HEK293T (cell line): ENCODE measurements around the gene TMPRSS11D.

Source experiments
- CTCF ChIA-PET: fragments of 350-600 bp; formaldehyde crosslinking; extraction: SDS; loops from one replicate; lab custom pipeline; 2021; ENCODE audit warnings: antibody characterized with exemption, inconsistent platforms; lab: Yijun Ruan, JAX
- POLR2A ChIA-PET: fragments of 350-600 bp; formaldehyde crosslinking; extraction: SDS; loops from one replicate; lab custom pipeline; 2020; ENCODE audit warnings: antibody characterized with exemption, inconsistent platforms; lab: Yijun Ruan, JAX
- DNase-seq: peaks from one replicate; pipeline ENCODE4 v3.0.0; 2012; ENCODE audit warnings: mixed read lengths; ENCODE audit errors: extremely low spot score
- ARNT ChIP-seq: fragments of 450-650 bp; IDR thresholded peaks from 2 replicates; pipeline ENCODE4 v1.6.1; 2017; ENCODE audit warnings: mild to moderate bottlenecking
- BHLHE40 ChIP-seq: fragments of 450-650 bp; IDR thresholded peaks from 2 replicates; pipeline ENCODE4 v1.6.1; 2016; ENCODE audit warnings: mild to moderate bottlenecking, moderate library complexity, borderline replicate concordance
- CTBP1 ChIP-seq: fragments of 450-650 bp; IDR thresholded peaks from 2 replicates; pipeline ENCODE4 v1.6.1; 2016; ENCODE audit warnings: borderline replicate concordance
- ELF4 ChIP-seq: fragments of 450-650 bp; IDR thresholded peaks from 2 replicates; pipeline ENCODE4 v1.6.1; 2017; ENCODE audit warnings: antibody characterized with exemption
- FOXA1 ChIP-seq: fragments of 450-650 bp; IDR thresholded peaks from 2 replicates; pipeline ENCODE4 v1.6.1; 2016; ENCODE audit warnings: mild to moderate bottlenecking
- FOXK2 ChIP-seq: fragments of 450-650 bp; IDR thresholded peaks from 2 replicates; pipeline ENCODE4 v1.6.1; 2016; ENCODE audit warnings: mild to moderate bottlenecking
- FOXM1 ChIP-seq: fragments of 450-650 bp; IDR thresholded peaks from 2 replicates; pipeline ENCODE4 v1.6.1; 2017; ENCODE audit warnings: mild to moderate bottlenecking, borderline replicate concordance
- HDGF ChIP-seq: fragments of 450-650 bp; IDR thresholded peaks from 2 replicates; pipeline ENCODE4 v1.6.1; 2017; ENCODE audit warnings: antibody characterized with exemption, borderline replicate concordance
- L3MBTL2 ChIP-seq: fragments of 450-650 bp; conservative IDR thresholded peaks from 2 replicates; pipeline ENCODE4 v1.6.1; 2016; ENCODE audit warnings: mild to moderate bottlenecking
- LEF1 ChIP-seq: fragments of 450-650 bp; IDR thresholded peaks from 2 replicates; pipeline ENCODE4 v1.6.1; 2017; ENCODE audit warnings: mild to moderate bottlenecking, borderline replicate concordance
- NFRKB ChIP-seq: fragments of 450-650 bp; IDR thresholded peaks from 2 replicates; pipeline ENCODE4 v1.6.1; 2016; ENCODE audit warnings: mild to moderate bottlenecking, moderate library complexity
- SP1 ChIP-seq: fragments of 450-650 bp; IDR thresholded peaks from 2 replicates; pipeline ENCODE4 v1.6.1; 2017
- SUZ12 ChIP-seq: fragments of 450-650 bp; IDR thresholded peaks from 2 replicates; pipeline ENCODE4 v1.6.1; 2016; ENCODE audit warnings: mild to moderate bottlenecking
- TARDBP ChIP-seq: fragments of 450-650 bp; IDR thresholded peaks from 2 replicates; pipeline ENCODE4 v1.6.1; 2016
- ZNF384 ChIP-seq: fragments of 450-650 bp; IDR thresholded peaks from 2 replicates; pipeline ENCODE4 v1.6.1; 2016
- TF ChIP-seq, protein P1 (sequence below): fragments of 450-650 bp; IDR thresholded peaks from 2 replicates; pipeline ENCODE4 v1.6.1; 2016

The TMPRSS11D gene

GRCh38 chr4:67874986-67875385 is 8.8 kb downstream of the TMPRSS11D start:
- no peak for TF ChIP-seq FOXA1
- no peak for TF ChIP-seq SP1
- TF ChIP-seq ZNF384: no peak
- TF ChIP-seq BHLHE40: no peak
- TF ChIP-seq, protein P1, sequence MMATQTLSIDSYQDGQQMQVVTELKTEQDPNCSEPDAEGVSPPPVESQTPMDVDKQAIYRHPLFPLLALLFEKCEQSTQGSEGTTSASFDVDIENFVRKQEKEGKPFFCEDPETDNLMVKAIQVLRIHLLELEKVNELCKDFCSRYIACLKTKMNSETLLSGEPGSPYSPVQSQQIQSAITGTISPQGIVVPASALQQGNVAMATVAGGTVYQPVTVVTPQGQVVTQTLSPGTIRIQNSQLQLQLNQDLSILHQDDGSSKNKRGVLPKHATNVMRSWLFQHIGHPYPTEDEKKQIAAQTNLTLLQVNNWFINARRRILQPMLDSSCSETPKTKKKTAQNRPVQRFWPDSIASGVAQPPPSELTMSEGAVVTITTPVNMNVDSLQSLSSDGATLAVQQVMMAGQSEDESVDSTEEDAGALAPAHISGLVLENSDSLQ: no peak
- no peak for TF ChIP-seq SUZ12
- DNase-seq: no peak
- ChIA-PET CTCF (no interaction called here), POLR2A (no interaction called here)

GRCh38 chr4:67873116-67873515 is 10.7 kb downstream of the TMPRSS11D start:
- ChIA-PET CTCF (no interaction called here), POLR2A (no interaction called here)
- no peak for DNase-seq
- TF ChIP-seq CTBP1 (no peak), HDGF (no peak), SUZ12 (no peak), ARNT (no peak)

- POLR2A ChIA-PET: no interaction called here
- CTCF ChIA-PET: no interaction called here
- DNase-seq: peak; percentile 38
- TF ChIP-seq CTBP1: no peak
- TF ChIP-seq ZNF384: no peak
- TF ChIP-seq, protein P1: peak; percentile 49
Measured at GRCh38 chr4:67871867-67872266, 11.9 kb downstream of the TMPRSS11D start.

DNA sequence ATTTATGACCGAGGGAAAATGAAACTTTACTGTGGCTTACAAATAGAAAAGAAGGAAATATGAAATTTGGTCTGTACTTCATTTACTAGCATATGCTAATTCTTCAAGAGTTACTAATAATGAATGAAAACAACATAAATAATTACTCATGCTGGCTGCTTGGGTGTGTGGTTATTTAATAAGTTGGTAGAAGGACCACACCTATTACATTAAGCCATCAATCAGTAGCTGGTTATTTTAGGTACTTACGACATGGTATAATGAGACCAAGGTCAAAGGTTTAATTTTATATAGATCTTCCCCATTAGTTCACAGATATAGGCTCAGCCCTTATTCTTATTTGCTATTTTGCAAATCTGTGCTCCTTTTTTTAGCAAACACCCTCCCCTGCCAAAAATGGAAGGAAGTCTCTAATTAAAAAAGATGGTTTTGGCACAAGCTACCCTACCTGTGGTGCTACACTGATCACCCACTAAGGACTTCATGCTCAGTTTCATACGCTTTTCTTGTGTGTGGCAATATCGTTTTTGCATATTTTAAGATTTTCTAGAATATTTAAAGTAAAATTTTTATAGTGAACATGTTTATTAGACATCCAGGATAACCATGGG is 14.1 kb downstream of the TMPRSS11D start:
- ChIA-PET CTCF (interaction anchor here (0.5 kb wide), 1 partner anchor 8 kb away, joined by 3 read pairs; no protein-coding TSS in a partner anchor), POLR2A (no interaction called here)
- no peak for DNase-seq
- TF ChIP-seq BHLHE40 (no peak), SP1 (no peak), SUZ12 (no peak), CTBP1 (no peak), FOXM1 (no peak), ARNT (no peak), FOXA1 (no peak), HDGF (no peak)
- TF ChIP-seq, protein P1: no peak

DNA sequence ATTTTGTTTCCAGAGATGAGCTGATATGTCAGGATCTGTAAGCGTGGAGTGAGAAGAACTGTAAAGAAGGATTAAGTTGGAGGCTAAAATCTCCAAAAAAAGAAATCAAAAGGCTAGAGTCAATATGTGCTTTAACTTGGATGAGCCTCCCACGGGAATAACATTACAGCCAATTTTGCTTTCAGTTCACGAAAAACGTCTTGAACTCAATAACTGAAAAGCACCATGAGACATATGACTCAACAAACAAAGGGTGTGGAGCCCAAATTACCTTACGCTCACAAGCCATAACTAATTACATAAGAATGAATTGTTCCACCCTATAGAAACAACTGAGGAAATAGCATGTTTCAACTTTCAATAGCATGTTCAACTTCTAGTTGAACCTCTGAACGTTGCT is 22.3 kb downstream of the TMPRSS11D start:
- POLR2A ChIA-PET: no interaction called here
- TF ChIP-seq SUZ12: no peak
- TF ChIP-seq ARNT: no peak
- TF ChIP-seq LEF1: no peak
- no peak for TF ChIP-seq SP1
- TF ChIP-seq ELF4: no peak
- no peak for TF ChIP-seq NFRKB
- no peak for TF ChIP-seq CTBP1
- no peak for TF ChIP-seq BHLHE40
- CTCF ChIA-PET: no interaction called here

GRCh38 chr4:67853336-67853735 is 30.5 kb downstream of the TMPRSS11D start:
- CTCF ChIA-PET: no interaction called here
- TF ChIP-seq BHLHE40 (no peak), NFRKB (no peak), FOXA1 (no peak), ARNT (no peak), FOXM1 (no peak), FOXK2 (no peak), ELF4 (no peak), SUZ12 (no peak), L3MBTL2 (no peak), SP1 (no peak), CTBP1 (no peak)
- POLR2A ChIA-PET: no interaction called here
- DNase-seq: no peak

More for the DNA sequence above, 22.3 kb downstream of the TMPRSS11D start:
- no peak for DNase-seq

- POLR2A ChIA-PET: no interaction called here
Measured at GRCh38 chr4:67820903-67821302, 62.9 kb downstream of the TMPRSS11D start.

More at GRCh38 chr4:67820903-67821302, 62.9 kb downstream of the TMPRSS11D start:
- TF ChIP-seq FOXM1 (no peak), TARDBP (no peak), CTBP1 (no peak), FOXA1 (no peak), HDGF (no peak), ZNF384 (no peak), SUZ12 (no peak), L3MBTL2 (no peak), SP1 (no peak), ARNT (no peak), FOXK2 (no peak), ELF4 (no peak), NFRKB (no peak), LEF1 (no peak), BHLHE40 (no peak)
- TF ChIP-seq, protein P1: no peak
- CTCF ChIA-PET: no interaction called here
- DNase-seq: no peak
